IPS DF 4.7 (cell line): Measurements from ENCODE around the gene RPP14.
"Not testable (repeated sequence)": the region's sequence is repeated elsewhere in the genome, so short reads cannot be mapped to it uniquely, and the experiment has no call there.

Source experiments
- DNase-seq: peaks from one replicate; pipeline ENCODE4 v3.0.0-alpha.2; 2013; ENCODE audit warnings: low spot score; ENCODE audit errors: extremely low read depth

RPP14 gene

GRCh38 chr3:58331593-58332152 is 25.6 kb downstream of the RPP14 start:
- DNase-seq = no peak

DNA sequence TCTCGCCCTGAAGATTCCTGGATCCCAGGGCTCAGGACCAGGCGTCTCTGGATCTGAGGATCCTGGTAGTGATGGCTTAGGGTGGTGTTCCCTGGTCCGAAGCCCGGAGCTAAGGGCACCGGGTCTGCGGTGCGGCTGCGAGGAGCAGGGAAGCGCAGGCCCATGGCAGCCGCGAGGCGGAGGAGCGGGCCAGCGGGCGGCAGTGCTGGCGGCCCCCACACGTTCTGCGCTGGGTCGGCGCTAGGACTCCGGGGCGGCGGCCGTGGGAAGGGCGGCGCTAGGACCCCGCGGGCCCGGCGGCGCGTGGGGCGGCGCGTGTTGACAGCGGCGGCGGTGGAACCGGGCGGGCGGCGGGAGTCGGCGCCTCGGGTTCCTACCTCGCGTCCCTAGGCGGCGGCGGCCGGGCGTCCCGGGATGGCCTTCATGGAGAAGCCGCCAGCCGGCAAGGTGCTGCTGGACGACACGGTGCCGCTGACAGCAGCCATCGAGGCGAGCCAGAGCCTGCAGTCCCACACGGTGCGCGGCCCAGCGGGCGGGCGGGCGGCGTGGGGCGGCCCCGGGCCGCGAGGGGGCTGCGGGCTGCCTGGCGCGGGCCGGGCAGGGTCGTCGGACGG is 26.6 kb downstream of the RPP14 start, which contains the start of gene PXK:
Gene PXK (plus strand): TSS at position 318 of the 614 bp plus-strand sequence. CDS start 97 bp downstream, at position 415.
- DNase-seq = no peak

- no peak for DNase-seq
Measured at GRCh38 chr3:58333206-58334012, 27.4 kb downstream of the RPP14 start.

DNA sequence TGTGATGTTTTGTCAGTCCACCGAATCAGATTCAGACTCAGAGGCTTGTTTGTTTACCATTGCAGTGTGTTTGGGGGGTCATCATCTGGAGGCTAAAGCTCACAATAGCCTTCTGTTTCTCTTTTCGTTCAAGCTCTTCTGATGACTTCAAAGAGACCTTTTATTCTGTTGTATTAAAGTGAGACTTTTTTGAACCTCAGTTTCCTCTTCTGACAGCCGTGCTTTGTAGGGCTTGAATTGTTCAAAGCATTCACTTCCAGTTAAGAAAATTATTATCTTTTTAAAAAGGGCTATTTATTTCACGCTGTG is 27.9 kb downstream of the RPP14 start:
- no peak for DNase-seq

GRCh38 chr3:58334506-58334884 is 28.4 kb downstream of the RPP14 start:
- no peak for DNase-seq

DNA sequence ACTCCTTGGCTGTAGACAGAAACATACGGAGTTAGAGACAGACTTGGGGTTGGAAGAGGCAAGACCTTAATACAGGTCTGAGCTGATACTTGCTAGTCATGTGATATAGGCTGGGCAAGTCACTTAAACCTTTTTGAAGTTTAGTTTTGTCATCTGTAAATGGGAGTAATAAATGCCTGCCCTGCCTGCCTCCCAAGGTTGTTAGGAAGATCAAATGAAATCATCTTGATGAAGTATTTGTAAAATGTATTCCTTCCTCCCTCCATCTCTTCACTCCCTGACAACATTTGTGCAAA is 29.6 kb downstream of the RPP14 start:
- DNase-seq = no peak

DNA sequence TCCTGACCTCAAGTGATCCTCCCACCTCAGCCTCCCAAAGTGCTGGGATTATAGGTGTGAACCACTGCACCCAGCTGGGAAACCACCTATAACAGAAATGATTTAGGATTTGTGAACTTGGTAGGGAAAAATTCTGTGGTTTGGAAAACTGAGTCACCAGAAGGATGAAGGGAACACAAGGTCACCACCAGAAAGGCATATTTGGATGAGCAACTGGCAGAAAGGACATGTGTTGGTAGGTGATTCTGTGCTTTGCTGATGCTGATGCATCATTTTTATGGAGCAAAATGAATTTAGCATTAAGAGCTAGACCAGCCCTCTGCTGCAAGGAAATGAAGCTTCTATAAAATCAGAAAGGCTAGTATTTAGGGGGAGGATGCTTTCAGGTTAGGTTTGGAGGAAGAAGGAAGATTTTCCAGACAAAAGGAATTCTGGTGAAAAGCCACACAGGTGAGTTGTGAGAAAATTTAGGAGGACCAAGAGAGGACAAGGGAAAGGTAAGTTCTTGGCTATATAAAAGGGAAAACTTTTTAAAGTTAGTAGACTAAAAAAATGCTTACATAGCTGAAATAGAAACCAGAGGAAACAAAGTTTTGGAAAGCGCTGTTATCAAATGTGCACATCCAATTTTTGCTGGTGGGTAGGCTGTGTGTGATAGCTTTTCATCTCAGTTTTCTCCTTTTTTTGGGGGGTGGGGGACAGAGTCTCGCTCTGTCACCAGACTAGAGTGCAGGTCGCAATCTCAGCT is 30.3 kb downstream of the RPP14 start:
- no peak for DNase-seq

DNA sequence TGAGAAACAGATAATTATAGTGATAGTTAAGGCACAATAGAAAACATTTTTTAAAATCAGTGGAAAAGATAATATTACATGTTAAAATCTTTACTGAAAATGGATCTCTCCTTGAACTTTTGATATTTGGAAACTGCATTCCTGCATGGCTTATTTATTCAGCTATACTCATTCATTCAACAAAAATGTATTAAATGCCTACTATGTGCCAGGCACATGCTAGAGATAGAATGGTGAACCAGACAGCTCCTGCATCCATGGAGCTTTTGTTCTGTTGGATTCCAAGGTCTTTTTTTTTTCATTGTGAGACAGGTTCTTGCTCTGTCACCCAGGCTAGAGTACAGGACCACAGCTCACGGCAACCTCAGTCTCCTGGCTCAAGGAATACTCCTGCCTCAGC is 31.1 kb downstream of the RPP14 start:
- no peak for DNase-seq

DNA sequence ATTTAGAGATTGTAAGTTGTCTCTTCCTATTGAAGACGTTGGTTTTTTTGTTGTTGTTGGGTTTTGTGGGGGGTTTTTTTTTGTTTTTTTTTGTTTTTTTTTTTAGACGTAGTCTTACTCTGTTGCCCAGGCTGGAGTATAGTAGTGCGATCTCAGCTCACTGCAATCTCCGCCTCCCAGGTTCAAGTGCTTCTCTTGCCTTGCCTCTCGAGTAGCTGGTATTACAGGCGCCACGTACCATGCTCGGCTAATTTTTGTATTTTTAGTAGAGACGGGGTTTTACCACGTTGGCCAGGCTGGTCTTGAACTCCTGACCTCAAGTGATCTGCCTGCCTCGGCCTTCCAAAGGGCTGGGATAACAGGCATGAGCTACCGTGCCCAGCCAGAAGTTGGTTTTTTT is 33.1 kb downstream of the RPP14 start:
- DNase-seq = not testable (repeated sequence)

- no peak for DNase-seq
Measured at GRCh38 chr3:58340594-58341244, 34.7 kb downstream of the RPP14 start.

DNA sequence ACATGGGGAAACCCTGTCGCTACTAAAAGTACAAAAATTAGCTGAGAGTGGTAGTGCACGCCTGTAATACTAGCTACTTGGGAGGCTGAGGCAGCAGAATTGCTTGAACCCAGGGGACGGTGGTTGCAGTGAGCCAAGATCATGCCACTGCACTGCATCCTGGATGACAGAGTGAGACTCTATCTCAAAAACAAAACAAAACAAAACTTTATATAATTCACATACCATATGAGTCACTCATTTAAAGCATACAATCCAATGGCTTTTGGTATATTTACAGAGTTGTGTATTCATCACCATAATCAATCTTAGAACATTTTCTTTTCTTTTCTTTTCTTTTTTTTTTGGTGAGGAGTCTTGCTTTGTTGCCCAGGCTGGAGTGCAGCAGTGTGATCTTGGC is 35.3 kb downstream of the RPP14 start:
- no peak for DNase-seq

DNA sequence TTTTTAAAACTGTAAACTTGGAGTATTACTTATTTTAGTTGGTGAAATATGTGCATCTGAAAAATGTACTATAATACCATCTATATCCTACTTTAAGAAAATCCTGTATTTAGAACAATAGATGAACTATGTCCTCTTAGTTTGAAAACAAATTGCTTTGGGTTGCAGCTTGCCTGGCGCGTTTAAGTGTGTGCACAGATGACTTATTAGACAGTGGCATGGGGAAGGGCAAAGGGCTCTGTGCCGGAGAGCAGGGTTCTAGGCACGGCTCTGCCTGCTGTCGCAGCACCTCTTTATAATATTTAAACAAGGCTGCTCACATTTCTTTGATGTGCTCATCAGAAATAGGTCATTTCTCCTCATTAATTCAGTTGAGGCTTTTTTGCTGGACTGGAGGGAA is 36.6 kb downstream of the RPP14 start:
- no peak for DNase-seq

- no peak for DNase-seq
Measured at GRCh38 chr3:58345457-58345856, 39.4 kb downstream of the RPP14 start.

DNA sequence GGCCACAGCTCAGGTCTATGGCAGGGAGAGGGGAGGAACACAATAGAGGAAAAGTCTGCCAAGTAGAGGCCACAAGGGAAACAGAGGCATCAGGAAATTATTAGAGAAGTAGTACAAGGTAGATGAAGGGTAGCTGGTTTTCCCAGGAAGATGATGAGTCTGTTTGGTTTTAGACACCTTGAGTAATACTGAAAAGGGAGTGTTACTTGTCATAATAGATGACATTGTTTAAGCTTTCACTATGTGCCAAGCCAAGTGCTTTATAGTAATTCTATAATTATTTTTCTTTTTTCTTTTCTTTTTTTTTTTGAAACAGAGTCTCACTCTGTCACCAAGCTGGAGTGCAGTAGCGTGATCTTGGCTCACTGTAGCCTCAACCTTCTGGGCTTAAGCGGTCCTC is 40.3 kb downstream of the RPP14 start:
- no peak for DNase-seq

GRCh38 chr3:58347984-58348383 is 41.9 kb downstream of the RPP14 start:
- no peak for DNase-seq

- DNase-seq = no peak
Measured at GRCh38 chr3:58349792-58350626, 44.0 kb downstream of the RPP14 start.

DNA sequence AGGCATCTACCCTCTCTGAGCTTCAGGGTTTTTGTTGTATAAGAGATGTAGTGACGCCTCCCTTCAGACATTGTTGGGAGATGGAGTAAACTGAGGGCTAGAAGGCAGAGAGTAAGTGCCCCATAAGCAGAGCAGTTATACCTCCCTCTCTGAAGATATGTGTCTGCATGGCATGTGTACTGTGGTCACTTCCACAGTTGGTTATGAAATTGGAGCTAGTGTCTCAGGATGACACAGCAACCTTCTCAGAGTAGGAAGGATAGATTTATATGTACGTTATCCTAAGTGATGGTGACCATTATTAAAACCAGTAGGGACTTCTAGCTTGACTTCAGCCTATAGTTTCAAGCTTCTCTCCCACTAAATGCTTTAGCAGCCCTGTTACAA is 44.6 kb downstream of the RPP14 start:
- DNase-seq = no peak

DNA sequence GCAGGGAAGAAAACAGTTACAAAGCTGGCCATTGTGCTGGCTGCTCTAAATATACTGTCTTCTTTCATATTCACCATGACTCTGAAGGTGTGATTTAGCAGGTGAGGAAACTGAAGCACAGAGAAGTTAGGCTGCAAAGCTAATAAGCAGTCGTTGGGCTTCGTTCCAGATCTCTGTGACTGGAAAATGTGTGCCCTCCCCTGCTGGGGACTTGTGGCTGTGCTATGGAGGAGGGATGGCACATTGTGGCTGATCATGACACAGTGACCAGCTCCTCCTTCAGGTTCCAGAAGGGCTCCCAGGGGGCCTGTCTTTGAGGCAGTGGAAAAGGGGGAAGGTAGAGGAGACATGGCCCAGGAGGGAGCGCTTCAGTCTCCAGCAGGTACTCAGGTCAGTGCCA is 45.9 kb downstream of the RPP14 start:
- no peak for DNase-seq

GRCh38 chr3:58352626-58353025 is 46.6 kb downstream of the RPP14 start:
- DNase-seq = no peak

DNA sequence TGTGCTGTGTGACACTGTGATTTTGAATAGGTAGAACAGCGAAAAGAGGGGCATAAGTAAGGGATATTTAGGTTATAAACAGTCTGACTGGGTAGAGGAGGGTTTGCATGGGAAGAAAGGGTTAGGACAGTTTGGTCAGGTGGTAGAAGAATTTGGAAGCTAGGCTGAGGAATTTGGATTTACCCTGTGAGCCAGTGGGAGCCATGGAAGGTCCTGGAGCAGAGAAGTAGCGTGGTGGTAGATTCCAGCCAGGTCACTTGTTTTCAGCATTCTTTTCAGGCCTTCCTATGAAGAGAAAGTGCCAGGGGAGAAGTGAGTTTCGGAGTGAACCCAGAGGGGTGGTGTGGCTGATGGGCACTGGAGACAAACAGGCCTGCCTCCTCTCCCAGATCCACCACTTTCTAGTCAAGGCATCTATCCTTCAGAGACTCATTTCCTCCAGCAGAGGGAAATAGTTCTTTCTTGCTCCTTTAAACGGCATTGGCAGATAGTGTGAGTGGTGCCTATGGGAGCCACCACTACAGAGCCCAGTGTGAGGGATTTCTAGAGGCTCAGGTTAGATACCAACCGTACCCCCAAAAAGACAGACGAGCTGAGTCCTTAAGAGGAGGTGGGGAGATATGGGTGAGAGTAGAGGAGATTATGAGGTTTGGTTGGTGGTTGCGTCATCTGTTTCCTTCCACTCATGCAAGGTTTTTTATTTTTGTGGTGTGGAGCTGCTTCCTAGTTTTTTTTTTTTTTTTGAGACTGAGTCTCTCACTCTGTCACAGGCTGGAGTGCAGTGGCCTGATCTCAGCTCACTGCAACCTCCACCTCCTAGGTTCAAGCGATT is 47.9 kb downstream of the RPP14 start:
- no peak for DNase-seq
